SIG-M5 treated with dmso at 0.1 percent for 504 hours (cell line): ENCODE measurements around the gene C18orf32.
"Not testable (repeated sequence)": the region's sequence is repeated elsewhere in the genome, so short reads cannot be mapped to it uniquely, and the experiment has no call there.

Source experiments
- DNase-seq: peaks from one replicate; lab custom pipeline; 2025; ENCODE audit not compliant: unreplicated experiment; lab: John Stamatoyannopoulos, UW

The C18orf32 gene

DNA sequence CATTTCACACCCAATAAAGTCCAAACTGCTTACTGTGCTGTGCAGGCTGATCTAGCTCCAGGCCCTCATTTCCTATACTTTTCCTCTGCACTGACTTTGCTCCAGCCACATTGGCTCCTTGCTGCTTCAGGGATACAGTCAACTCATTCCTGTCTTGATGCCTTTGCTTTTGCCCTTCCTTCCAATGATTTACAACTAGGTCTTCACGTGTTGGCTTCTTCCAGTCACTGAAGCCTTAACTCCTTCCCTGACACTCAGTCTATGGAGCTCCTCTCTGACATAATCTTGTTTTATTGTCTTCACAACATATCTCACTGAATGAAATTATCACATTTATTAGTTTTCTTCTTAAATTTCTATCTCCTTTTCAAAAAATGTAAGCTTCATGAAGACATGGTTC lies 16.9 kb upstream of the C18orf32 start:
- no peak for DNase-seq

DNA sequence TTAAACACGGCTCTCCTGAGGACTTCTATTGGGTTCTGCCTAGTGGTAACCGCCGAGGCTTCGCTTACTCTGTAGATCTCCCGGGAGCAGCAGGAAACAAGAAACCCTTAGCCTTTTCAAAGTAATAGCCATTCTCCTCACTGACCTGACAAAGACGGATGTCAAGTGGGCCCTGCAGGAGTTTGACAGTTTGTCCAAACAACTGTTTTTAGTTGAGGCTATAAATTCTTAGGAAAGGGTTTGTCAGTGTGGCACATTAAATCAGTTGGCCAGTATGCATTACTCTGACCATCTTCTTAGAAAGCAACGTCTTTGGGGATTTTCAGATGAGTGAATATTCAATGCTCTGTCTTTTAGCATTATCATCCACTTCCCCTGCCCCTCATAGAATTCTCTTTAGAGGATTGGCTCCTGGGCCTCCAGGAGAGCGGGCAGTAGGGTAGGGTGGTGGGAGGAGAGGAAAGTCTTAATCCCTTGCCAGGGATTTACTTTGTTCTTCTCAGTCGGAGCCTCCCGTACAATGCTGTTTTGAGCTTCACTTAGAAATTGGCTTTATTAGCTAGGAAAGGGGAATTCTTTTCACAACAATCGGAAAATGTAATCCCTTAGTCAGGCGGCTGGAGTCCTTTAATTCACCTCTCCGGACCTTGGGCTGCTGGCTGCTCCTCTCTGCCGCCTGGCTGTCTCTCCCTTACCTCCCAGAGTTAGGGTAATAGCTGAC lies 13.3 kb upstream of the C18orf32 start:
- no peak for DNase-seq

DNA sequence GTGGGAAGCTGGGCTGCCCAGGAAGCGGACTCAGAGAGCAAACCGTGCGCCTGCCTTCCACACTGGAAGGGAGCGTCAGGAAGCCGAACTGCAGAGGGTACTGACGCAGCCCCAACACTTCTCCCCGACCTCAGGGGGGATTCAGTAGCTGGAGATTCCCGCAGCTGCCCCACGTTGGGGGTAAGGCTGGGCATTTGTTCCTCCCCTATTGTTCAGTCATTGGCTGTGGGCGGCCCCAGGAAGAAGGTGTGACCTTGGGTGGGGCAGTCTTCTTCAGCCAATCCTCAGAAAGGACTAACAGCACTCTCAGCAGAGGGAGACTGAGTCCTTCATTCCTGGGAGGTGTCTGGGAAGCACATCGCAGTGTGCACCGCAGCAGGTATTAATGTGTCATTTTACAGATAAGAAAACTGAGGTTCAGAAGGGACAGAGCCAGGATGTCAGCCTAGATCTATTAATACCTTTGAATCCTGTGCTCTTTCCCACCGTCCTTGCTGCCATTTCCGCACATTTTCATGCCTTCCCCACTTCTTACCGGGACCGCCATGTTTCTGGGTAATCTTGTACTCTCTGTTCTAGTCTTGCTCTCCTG lies 12.1 kb upstream of the C18orf32 start:
- no peak for DNase-seq

DNA sequence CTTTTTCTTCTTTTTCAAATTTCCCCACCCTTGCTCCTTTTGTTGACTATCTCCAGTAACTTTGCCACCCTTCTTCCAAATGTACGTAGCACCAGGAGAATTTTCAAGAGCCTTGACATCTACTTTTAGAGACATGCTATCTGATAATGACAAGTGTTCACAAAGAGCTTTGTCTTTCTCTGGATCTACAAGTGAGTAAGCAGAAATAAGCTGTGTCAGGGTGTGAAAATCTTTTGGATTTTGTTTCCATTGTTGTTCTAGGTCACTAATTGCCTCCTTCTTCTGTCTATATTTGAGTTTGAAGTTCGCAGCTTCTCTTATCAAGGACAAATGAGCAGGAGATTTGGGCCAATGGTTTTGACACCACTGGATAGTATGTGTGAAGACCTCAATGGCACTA lies 8.4 kb upstream of the C18orf32 start:
- no peak for DNase-seq

DNA sequence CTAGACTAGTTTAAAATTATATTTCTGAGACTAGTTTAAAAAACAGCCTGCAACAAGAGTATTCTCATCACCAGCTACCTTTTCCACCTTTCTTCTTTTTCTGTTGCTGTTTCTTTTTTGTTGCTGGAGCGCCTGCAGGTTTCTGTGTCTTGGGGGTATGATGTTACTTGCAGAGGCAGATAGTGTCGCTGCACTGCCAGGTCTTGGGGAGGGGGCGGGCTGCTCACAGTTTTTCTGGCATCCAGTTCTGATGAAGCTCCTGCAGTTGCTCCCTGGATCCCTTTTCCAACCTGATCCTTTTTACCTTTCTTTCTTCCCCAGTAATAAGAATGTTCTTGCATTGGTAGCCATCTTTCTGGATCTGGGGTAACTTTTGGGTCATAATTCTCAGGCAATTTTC lies 8.0 kb upstream of the C18orf32 start:
- DNase-seq = no peak

DNA sequence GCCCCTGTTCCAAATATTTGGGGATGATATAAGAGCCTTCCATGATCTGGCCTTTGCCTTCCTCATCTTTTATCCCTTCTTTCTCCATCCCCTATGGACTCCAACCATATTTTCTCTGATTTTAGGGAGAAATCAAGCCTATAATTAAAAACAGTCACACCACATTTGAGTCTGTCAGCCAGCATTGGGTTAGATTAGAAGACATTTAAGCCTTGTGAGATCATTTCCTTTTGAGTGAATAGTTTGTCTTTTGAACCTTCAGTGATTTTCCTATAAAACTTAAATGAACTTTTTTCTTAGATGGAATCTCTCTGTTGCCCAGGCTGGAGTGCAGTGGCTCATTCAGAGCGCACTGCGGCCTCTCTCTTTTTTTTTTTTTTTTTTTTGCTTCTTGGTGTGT lies 7.6 kb upstream of the C18orf32 start:
- DNase-seq = no peak

DNA sequence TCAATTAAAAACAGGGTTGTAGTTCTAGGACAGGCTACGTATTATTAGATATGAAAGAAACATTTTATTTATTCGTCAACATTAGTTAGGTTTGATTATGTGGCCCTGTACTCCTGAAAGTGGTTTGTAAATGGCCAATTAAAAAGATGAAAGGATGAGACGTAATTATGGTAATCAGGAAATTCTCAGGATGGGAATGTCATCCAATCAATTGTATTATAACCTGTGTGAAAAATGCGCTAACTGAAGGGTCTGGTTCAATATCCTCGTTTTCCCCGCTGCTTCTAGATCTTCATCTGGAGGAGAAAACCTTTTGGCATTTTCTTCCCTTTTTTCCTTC lies 5.6 kb upstream of the C18orf32 start:
- no peak for DNase-seq

DNA sequence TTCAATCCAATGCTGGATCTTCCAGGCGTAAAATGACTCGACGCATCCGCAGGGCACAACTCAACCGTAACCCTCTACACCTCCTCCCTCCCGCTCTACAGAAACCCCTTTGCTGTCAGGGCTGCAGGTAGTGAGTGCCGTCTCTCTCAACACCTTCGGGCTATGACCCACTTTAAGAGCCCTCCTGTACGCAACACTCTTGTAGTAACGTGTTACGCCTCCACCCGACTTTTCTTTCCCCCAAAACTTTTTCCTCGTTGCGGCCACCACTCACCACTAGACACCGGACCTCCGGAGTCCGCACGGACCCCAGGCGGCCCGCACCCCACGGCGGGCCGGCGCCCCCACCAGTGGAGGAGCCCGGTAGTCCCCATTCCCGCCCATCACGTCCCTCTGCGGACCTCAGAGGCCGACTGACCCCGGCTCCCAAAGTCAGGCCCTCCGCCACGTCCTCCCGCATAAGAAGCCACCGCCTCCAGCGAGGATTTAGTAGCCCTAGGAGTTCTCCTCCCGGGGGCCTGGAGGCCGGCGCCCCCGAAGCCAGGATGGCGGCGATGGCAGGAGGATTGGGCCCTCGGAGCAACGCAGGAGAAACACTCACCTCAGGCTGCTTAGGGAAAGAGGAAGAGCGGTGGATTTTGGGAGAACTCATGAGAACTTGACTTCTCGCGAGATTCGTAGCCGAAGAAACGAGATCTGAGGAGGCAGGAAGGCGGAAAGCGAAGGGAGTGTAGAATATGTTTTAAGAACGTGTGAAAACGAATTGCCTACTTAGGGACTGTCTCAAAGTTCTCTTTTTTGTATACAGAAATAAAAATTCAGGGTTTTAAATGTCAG lies 5.0 kb upstream of the C18orf32 start, which contains the start of gene RPL17:
TSS of gene RPL17 (minus strand) at position 609 of the 837 bp plus-strand sequence.
- peak; percentile 99 for DNase-seq

DNA sequence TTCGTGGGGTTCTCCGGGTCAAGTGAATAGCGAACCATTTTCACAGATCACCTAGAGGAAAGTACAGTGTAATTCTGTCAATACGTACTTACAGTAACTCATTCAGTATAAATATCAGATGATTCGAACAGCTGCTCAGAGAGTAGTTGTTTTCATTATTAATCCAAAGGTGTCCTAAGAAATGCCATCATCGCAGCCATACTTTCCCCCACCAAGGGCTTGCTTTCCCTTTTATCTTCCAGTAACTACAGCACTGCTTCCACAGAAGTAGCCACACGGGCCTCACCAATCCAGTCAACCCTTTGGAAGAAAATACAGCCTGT lies 4.5 kb upstream of the C18orf32 start:
- peak; percentile 23 for DNase-seq

DNA sequence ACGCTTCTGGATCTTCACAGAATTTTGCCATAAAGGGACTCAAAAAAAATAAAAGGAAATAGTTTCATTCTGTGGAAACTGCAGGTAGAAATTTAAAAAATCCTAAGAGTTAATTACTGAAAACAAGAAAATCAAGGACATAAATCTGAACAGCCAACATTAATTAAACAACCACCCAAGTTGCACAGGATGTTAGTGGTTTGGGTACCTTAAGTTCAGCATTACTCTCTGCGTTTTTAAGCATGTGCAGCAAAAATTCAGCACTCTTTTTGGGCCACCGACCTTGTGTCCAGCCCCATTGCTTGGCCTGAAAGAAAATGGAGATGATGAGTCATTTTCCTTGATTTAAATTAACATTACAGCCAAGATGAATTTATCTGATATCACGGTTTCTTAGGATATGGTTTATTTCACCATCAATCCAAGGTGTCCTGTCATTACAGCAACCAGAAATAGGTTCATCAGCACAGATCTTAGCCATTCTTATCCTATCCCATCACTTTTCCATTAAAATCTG lies 3.3 kb upstream of the C18orf32 start:
- no peak for DNase-seq

DNA sequence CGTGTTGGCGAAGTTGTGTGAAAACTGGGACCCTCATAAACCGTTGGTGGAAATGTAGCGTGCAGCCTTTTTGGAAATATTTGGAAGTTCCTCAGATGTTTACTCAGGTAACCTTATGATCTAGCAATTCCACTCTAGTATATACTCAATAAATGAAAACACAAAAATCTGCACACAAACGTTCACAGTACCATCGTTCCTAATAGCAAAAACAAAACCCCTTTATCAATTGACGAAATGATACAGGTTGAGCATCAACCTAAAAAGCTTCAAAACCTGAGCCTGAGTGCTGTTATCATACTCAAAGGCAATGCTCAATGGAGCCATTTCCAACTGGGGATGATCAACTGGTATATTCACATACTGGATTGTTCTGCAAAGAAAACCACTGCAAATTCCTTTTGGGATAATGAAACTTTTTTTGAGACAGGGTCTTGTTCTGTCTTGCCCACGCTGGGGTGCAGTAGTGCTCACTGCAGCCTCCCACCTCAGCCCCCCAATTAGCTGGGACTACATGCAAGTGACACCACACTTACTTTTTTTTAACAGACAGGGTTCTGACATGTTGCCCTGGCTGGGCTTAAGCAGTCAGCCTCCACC lies 777 bp upstream of the C18orf32 start:
- no peak for DNase-seq

DNA sequence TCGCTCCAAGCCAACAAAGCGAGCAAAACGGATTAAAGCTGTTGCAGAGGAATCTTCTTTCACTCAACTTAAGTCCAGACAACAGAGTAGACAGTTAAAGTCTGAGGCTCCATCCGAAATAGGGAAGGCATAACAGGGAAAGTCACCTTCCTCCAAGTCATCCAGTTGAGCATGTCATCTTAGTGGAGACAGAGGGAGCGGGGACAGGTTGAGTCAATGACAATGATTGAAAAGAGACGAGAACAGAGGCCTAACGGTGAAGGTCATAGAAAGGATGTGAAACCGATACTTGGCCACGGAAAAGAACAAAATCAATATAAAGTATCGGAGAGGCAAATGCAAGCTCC lies 455 bp downstream of the C18orf32 start:
- peak; percentile 68 for DNase-seq

DNA sequence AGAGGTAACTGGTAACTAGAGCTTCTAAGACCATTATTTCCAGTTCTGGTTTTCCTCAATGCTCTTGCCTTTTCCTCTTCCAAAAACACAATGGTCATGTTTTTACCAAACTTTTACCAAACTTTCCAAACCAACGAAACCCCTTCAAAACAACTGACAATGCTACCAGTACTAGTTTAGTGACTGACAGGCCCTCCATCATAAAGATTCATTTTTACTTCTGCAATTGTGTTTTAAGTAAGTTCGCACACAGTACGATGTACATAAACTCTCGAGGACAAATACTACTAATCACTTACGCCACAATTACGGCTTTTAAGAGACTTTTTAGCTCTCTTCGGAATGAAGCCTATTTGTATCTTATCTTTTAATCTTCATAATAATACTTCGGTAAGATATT lies 900 bp downstream of the C18orf32 start:
- DNase-seq = peak; percentile 59

DNA sequence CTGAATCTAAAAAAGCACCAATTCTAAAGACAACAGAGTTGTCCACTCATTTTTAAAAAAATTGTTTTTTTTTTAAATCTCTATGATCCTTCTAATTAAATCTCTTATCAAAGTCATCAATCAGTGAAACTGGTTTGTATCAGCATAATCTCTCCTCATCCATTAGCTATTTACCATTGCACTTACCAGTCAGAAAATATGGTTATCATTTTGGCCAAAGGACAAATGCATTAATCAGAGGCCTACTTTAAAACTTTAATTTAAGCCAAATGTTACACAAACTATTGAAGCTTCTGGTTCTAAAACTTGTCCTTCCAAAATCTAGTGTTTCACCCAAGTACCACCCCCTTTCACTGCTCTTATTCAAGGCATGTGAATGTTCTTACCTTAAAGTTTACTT lies 3.8 kb downstream of the C18orf32 start:
- no peak for DNase-seq

DNA sequence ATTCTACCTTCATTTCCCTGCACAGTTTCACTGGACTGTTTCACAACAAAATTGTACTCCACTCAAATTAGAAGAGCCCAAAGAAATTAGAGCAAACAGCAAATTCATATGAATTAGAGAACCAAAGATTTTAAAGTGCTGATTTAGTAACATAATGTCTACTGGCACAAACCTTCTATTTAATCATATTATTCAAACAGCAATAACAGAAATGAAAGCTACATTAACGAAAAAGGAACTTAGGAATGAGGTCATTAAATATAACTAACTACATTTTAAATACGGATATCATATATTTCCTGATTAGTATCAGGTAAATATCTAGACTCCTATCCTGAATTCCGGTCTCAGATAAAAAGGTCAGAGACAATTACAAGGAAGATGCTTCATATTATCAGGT lies 5.1 kb downstream of the C18orf32 start:
- DNase-seq = no peak

DNA sequence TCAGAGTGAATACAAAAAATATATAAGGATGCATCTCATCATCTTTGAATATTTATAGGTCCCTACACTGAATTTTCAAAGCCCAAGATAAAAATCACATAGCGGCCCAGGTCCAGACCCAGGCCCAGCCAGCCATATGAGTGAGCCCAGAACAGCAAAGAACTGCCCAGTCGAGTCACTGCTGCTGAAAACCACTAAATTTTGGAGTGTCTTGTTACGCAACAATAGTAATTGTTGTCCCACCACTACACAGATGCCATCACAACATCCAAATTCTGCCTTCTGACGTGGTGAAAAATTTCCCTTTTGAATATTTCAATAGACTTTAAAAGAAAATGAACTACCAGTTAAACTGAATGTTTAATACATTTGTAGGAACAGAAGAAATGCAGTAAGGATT lies 5.7 kb downstream of the C18orf32 start:
- DNase-seq = no peak

DNA sequence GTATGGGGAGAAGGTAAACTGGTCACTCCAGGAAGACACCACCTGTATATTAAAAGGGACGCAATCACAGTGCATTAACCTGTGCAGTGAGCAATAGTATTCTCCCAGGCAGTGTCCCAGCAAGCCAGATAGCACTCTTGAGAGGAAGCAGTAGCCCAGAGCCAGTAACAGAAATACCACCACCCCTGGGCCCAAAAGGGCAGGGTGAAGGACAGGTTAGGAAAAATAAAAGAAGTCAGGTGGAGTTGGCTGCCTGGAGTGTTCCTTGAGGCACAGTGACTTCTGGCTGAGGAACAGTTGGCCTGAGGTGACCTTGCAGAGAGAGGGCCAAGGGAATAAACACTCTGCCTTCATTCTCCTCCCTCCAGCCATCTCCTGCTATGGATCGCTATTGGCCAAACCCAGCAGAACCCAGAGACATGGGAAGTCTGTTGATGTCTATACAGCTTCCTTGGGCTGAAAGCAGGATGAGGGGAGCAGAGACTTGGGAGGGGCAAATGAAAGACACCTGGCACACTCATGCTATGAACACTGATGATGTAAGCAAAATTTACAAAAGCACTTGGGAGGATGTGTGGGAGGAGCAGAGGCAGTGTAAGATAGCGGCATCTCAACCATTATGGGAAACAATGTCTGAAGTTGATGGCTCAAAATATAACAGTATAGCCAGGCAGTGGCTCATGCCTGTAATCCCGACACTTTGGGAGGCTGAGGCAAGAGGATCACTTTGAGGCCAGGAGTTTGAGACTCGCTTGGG lies 7.5 kb downstream of the C18orf32 start:
- no peak for DNase-seq

DNA sequence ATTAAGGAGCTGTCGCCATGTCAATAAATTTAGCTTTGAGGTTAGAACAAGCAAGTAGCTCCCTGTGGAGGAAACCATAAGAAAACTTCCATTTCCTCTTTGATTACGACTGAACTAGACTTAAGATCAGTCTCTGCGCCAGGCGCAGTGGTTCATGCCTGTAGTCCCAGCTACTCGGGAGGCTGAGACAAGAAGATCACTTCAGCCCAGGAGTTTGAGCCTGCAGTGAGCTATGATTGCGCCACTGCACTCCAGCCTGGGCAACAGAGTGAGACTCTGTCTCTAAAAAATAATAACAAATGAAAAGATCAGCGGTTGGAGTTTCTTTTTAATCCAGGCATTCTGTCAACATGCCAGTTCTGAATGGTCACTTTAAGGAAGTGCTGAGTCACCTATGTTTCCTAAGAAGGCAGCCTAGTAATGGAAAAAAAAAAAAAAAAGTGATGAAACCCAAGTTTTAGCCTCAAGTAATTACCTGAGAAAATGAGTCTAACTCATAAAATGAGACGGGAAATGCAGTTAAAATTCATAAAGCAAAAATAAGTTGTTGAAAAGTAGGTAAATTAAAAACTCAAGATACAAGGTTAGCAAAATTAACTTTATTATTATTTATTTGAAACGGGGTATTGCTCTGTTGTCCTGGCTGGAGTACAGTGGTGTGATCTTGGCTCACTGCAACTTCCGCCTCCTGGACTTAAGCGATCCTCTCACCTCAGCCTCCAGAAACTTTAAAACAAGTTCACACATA lies 10.2 kb downstream of the C18orf32 start:
- DNase-seq = peak; percentile 84

DNA sequence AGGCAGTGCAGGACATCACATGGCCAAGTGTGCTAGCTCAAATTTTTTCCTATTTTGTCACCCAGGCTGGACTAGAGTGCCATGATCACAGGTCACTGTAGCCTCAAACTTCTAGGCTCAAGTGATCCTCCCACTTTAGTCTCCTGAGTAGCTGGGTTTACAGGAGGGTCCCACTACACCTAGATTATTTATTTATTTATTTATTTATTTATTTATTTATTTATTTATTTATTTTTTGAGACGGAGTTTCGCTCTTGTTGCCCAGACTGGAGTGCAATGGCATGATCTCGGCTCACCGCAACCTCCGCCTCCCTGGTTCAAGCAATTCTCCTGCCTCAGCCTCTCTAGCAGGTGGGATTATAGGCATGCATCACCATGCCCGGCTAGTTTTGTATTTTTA lies 12.1 kb downstream of the C18orf32 start:
- not testable (repeated sequence) for DNase-seq

DNA sequence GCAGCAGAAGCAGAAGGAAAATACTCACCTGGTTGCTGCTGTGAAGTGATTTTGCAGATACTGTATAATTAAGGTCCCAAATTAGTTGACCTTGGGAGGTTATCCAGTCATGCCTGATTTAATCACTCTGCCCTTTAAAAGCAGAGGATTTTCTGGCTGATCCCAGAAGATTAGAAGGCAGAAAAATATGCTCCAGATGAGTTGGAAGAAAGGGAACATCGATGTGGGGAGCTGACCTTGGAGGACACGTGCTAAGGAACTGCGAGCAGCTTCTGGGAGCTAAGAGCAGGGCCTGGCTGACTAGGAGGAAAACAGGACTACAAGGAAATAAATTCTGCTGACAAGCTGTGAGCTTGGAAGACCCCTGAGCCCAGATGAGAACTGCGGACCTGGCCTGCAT lies 13.3 kb downstream of the C18orf32 start:
- DNase-seq = no peak
